ENCODE results near the gene STUB1.

STUB1 gene

DNA sequence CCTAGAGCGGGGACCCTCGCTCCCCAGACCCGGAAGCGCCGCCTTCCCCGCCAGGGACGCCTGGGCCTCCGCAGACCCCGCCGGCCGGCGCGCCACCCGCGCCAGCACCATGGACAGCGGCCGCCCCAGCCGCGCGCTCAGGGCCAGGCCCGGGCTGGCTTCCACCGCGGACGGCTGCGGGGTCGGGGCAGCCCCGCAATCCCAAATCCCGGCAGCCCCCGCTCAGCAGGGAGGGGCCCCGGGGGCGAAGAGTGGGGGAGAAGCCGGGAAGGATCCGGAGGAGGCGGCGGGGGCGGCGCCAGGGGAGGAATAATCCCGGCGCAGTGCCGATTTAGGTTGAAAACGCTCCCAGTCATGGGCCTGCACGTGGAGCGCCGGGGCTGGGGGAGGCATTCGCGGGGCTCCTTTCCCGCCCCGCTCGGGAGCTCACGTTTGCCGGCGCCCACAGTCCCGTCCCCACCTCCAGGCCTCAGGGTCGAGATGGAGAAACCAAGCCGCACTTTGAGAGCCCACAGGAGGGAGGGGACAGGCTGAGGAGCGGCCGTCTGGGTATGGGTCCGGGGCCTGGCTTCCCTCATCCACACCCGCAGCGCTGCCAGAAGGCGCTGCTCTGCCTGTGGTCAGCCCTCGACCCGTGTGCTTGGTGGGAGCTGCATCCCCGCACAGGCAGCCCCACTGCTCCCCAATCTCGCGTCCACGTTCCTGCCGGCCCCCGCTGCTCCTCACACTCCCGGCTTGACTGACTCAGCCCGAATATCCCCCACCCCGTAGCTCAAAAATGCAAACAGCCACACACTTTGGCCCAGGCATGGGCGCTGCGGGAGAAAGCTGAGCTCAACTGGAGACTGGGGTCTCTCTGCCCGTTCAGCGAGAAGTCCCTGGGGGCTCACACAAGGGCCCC is 20.7 kb downstream of the STUB1 start:
- TF ChIP-seq, protein P1, sequence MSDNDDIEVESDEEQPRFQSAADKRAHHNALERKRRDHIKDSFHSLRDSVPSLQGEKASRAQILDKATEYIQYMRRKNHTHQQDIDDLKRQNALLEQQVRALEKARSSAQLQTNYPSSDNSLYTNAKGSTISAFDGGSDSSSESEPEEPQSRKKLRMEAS (IDR thresholded peaks at IDR 0.05; ENCODE audit: low read depth, low read length): no peak
- TF ChIP-seq, protein P2, sequence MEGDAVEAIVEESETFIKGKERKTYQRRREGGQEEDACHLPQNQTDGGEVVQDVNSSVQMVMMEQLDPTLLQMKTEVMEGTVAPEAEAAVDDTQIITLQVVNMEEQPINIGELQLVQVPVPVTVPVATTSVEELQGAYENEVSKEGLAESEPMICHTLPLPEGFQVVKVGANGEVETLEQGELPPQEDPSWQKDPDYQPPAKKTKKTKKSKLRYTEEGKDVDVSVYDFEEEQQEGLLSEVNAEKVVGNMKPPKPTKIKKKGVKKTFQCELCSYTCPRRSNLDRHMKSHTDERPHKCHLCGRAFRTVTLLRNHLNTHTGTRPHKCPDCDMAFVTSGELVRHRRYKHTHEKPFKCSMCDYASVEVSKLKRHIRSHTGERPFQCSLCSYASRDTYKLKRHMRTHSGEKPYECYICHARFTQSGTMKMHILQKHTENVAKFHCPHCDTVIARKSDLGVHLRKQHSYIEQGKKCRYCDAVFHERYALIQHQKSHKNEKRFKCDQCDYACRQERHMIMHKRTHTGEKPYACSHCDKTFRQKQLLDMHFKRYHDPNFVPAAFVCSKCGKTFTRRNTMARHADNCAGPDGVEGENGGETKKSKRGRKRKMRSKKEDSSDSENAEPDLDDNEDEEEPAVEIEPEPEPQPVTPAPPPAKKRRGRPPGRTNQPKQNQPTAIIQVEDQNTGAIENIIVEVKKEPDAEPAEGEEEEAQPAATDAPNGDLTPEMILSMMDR (IDR thresholded peaks at IDR 0.05; ENCODE audit: low read depth, low read length): no peak
- no peak for DNase-seq (ENCODE audit: low read depth)
- no peak overlapping the region for H3K4me3 ChIP-seq (ENCODE audit: low read depth, low read length)

- H3K4me3 ChIP-seq (ENCODE audit: low read depth, low read length): no peak overlapping the region
- no peak for DNase-seq (ENCODE audit: low read depth)
Measured at GRCh38 chr16:702341-702740, 22.1 kb downstream of the STUB1 start.

GRCh38 chr16:703406-703805 is 23.2 kb downstream of the STUB1 start:
- no peak for DNase-seq (ENCODE audit: low read depth)

More at GRCh38 chr16:702341-702740, 22.1 kb downstream of the STUB1 start:
- no peak for TF ChIP-seq MYC (IDR thresholded peaks at IDR 0.05; ENCODE audit: low read depth, low read length)
- TF ChIP-seq, protein P2 (IDR thresholded peaks at IDR 0.05; ENCODE audit: low read depth, low read length): no peak
- no peak for TF ChIP-seq POLR2A (IDR thresholded peaks at IDR 0.05; ENCODE audit: extremely low read depth, insufficient read length)
- TF ChIP-seq, protein P1 (IDR thresholded peaks at IDR 0.05; ENCODE audit: low read depth, low read length): no peak

DNA sequence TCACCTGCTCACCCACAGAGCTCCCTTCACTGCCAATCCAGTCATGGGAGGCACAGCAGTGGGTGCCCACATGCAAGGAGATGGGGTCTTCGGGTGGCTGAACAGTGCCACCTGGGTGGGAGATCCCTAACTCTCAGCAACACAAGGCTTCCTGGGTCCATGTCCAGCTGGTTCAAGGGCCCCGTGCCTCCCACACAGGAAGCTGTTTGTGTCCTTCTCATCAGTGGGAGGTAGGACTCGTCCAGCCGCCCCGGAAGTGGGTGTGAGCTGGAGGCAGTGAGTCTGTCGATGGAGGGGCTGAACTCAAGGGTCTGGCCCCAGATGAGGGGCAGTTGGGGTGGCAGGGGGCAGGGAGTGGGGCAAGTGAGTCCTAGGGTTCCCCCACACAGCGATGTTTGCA is 23.8 kb downstream of the STUB1 start:
- no peak overlapping the region for H3K4me3 ChIP-seq (ENCODE audit: low read depth, low read length)
- no peak for DNase-seq (ENCODE audit: low read depth)
- TF ChIP-seq, protein P1 (IDR thresholded peaks at IDR 0.05; ENCODE audit: low read depth, low read length): no peak
- no peak for TF ChIP-seq MYC (IDR thresholded peaks at IDR 0.05; ENCODE audit: low read depth, low read length)
- TF ChIP-seq POLR2A (IDR thresholded peaks at IDR 0.05; ENCODE audit: extremely low read depth, insufficient read length): no peak
- TF ChIP-seq, protein P2 (IDR thresholded peaks at IDR 0.05; ENCODE audit: low read depth, low read length): no peak

More at GRCh38 chr16:703406-703805, 23.2 kb downstream of the STUB1 start:
- H3K4me3 ChIP-seq (ENCODE audit: low read depth, low read length): no peak overlapping the region
- TF ChIP-seq, protein P2 (IDR thresholded peaks at IDR 0.05; ENCODE audit: low read depth, low read length): peak; percentile 0
- TF ChIP-seq POLR2A (IDR thresholded peaks at IDR 0.05; ENCODE audit: extremely low read depth, insufficient read length): no peak

DNA sequence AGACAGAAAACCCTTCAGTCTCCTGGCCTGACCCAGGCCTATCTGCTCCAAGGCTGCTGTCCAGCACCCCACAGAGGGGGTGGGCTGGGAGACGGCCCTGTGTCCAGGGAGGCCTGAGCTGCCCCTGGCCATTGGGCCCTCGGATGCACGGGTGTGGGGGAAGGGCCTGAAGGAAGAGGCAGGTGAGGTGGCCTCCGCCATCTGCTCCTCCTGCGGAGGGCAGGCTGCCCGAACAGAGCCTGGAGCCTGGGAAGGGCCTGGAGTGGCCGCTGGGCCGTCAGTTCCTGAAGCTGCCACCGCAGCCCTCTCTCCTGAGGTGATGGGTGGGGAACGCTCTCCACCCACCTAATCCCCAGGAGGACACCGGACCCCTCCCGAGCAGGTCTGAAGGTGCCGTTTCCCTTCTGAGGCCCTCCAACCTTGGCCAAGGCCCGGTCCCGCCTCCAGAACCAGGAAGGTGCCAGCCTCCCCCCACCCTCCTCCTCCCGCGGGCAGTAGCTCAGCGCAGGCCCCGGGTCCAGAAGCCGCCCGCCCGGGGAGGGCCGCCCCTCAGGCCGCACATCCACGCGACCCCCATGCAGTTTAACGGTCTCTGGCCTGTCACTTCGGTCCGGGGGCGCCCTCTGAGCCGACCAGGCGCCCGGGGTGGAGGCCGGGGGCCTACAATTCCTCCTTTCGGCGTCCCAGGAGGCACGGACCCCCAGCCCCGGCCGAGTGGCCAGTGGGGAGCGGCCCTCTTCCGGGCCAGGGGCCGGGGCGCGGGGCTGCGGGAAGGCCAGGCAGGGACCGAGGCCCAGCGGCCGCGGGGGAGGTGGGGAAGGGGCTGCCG is 24.6 kb downstream of the STUB1 start:
- TF ChIP-seq, protein P2 (IDR thresholded peaks at IDR 0.05; ENCODE audit: low read depth, low read length): no peak
- TF ChIP-seq POLR2A (IDR thresholded peaks at IDR 0.05; ENCODE audit: extremely low read depth, insufficient read length) (no peak), MYC (IDR thresholded peaks at IDR 0.05; ENCODE audit: low read depth, low read length) (no peak)
- TF ChIP-seq, protein P1 (IDR thresholded peaks at IDR 0.05; ENCODE audit: low read depth, low read length): no peak
- H3K4me3 ChIP-seq (ENCODE audit: low read depth, low read length): no peak overlapping the region
- no peak for DNase-seq (ENCODE audit: low read depth)

Measured in NB4 (cell line).